Esophagus (tissue), 2 donors: ENCODE results near the gene CRMP1. TPM values are rescaled to one million over a fixed set of nuclear protein-coding genes. Genes with fewer than 3 reads are reported as not detected.
"Not testable (repeated sequence)": the region's sequence is repeated elsewhere in the genome, so short reads cannot be mapped to it uniquely, and the experiment has no call there.

Experiments
- H3K27ac ChIP-seq, 2 donors: one replicate each; pipeline ENCODE4 v1.5.1; 2013; ENCODE audit warnings: low read depth in 2 of 2, mild to moderate bottlenecking in 2 of 2, inconsistent platforms in 1 of 2, low read length in 1 of 2, moderate library complexity in 1 of 2
- H3K27me3 ChIP-seq, 2 donors: one replicate each; pipeline ENCODE4 v1.6.1; 2013; ENCODE audit warnings: low read length in 2 of 2, control low read depth in 1 of 2, mild to moderate bottlenecking in 1 of 2; ENCODE audit not compliant: insufficient read depth in 2 of 2, control insufficient read depth in 1 of 2
- H3K36me3 ChIP-seq, 2 donors: one replicate each; pipeline ENCODE4 v1.6.1; 2013; ENCODE audit warnings: low read length in 1 of 2; ENCODE audit not compliant: control insufficient read depth in 2 of 2, insufficient read depth in 2 of 2
- H3K4me1 ChIP-seq, 2 donors: one replicate each; pipeline ENCODE4 v1.6.1; 2013; ENCODE audit warnings: low read length in 1 of 2; ENCODE audit not compliant: control insufficient read depth in 2 of 2, insufficient read depth in 2 of 2
- H3K4me3 ChIP-seq, 2 donors: one replicate each; pipeline ENCODE4 v1.5.1; 2013; ENCODE audit warnings: low read length in 2 of 2, mild to moderate bottlenecking in 2 of 2, low read depth in 1 of 2, moderate library complexity in 1 of 2
- H3K9me3 ChIP-seq, 2 donors: one replicate each; pipeline ENCODE4 v1.6.1; 2013; ENCODE audit warnings: mild to moderate bottlenecking in 2 of 2, low read depth in 1 of 2, low read length in 1 of 2, moderate library complexity in 1 of 2; ENCODE audit not compliant: control insufficient read depth in 2 of 2, insufficient read depth in 1 of 2
- WGBS, 2 donors: extraction: QIAGEN DNeasy Blood & Tissue Kit; methylation state at CpG; one replicate each; pipeline ENCODE4 v1.1.7; 2013; 5-methylcytosine and 5-hydroxymethylcytosine counted together
- polyA plus RNA-seq, 2 donors: library from polyadenylated mRNA; stranded (reverse); fragments of 200-250 nt; gene quantifications; one replicate each; pipeline ENCODE4 v1.2.3, GENCODE V29; 2013
- donor health status: healthy with polysubstance abuse.
- donor health status: Bipolar disorder and iron deficiency.

CRMP1 gene
- polyA plus RNA-seq, 2 donors = 0.35 to 2.3 TPM

GRCh38 chr4:5866841-5867813, 25.8 kb downstream of the CRMP1 start:
- no peak overlapping the region for H3K4me3 ChIP-seq
- H3K36me3 ChIP-seq = no peaks in the 10 kb centered on the region
- no peak overlapping the region for H3K27ac ChIP-seq
- no peaks in the 10 kb centered on the region for H3K4me1 ChIP-seq
- no peaks in the 10 kb centered on the region for H3K9me3 ChIP-seq
- 71 to 77% methylated on average over 10 of the region's 10 CpGs for WGBS, 2 donors
- H3K27me3 ChIP-seq = no peaks in the 10 kb centered on the region

- Histone ChIP-seq H3K36me3 (no peaks in the 10 kb centered on the region), H3K27me3 (no peaks in the 10 kb centered on the region), H3K4me1 (no peaks in the 10 kb centered on the region), H3K27ac (no peak overlapping the region), H3K9me3 (no peaks in the 10 kb centered on the region), H3K4me3 (no peak overlapping the region)
- 65 to 72% methylated on average over 12 of the region's 12 CpGs for WGBS, 2 donors
Observed at GRCh38 chr4:5865896-5866599, 26.8 kb downstream of the CRMP1 start.

- Histone ChIP-seq H3K36me3 (no peaks in the 10 kb centered on the region), H3K4me3 (no peak overlapping the region), H3K9me3 (peaks cover 0 to 2% of the 10 kb centered on the region in 2 donors), H3K27me3 (no peaks in the 10 kb centered on the region), H3K4me1 (no peaks in the 10 kb centered on the region), H3K27ac (no peak overlapping the region)
- WGBS, 2 donors = 40 to 44% methylated on average over 15 of the region's 15 CpGs
Observed at GRCh38 chr4:5863461-5864113, 29.3 kb downstream of the CRMP1 start.

GRCh38 chr4:5858020-5858769, 34.7 kb downstream of the CRMP1 start:
- Histone ChIP-seq H3K9me3 (peaks cover 0 to 7% of the 10 kb centered on the region in 2 donors), H3K27ac (no peak overlapping the region), H3K27me3 (no peaks in the 10 kb centered on the region), H3K36me3 (no peaks in the 10 kb centered on the region), H3K4me3 (no peak overlapping the region), H3K4me1 (no peaks in the 10 kb centered on the region)
- WGBS, 2 donors = 88 to 91% methylated on average over 16 of the region's 16 CpGs

- 90% methylated on average over 2 of the region's 2 CpGs for WGBS, 2 donors
- H3K4me3 ChIP-seq = no peak overlapping the region
- peaks cover 0 to 7% of the 10 kb centered on the region in 2 donors for H3K9me3 ChIP-seq
Observed at GRCh38 chr4:5857199-5857598, 35.7 kb downstream of the CRMP1 start.

GRCh38 chr4:5856362-5856761, 36.5 kb downstream of the CRMP1 start:
- H3K4me1 ChIP-seq, H3K27ac ChIP-seq, H3K27me3 ChIP-seq, H3K4me3 ChIP-seq, H3K36me3 ChIP-seq, H3K9me3 ChIP-seq: not testable (repeated sequence)
- 95 to 96% methylated on average over 3 of the region's 3 CpGs for WGBS, 2 donors

More at GRCh38 chr4:5857199-5857598, 35.7 kb downstream of the CRMP1 start:
- no peaks in the 10 kb centered on the region for H3K36me3 ChIP-seq
- H3K4me1 ChIP-seq = no peaks in the 10 kb centered on the region
- H3K27me3 ChIP-seq = no peaks in the 10 kb centered on the region
- no peak overlapping the region for H3K27ac ChIP-seq

- Histone ChIP-seq H3K27me3 (no peaks in the 10 kb centered on the region), H3K9me3 (peaks cover 0 to 4% of the 10 kb centered on the region in 2 donors), H3K4me3 (no peak overlapping the region), H3K36me3 (no peaks in the 10 kb centered on the region), H3K27ac (no peak overlapping the region), H3K4me1 (no peaks in the 10 kb centered on the region)
- 89 to 90% methylated on average over 3 of the region's 3 CpGs for WGBS, 2 donors
Observed at GRCh38 chr4:5854929-5855328, 38.0 kb downstream of the CRMP1 start.

GRCh38 chr4:5852523-5853202, 40.2 kb downstream of the CRMP1 start:
- H3K36me3 ChIP-seq = no peaks in the 10 kb centered on the region
- H3K27ac ChIP-seq = no peak overlapping the region
- no peak overlapping the region for H3K4me3 ChIP-seq
- WGBS, 2 donors = 72 to 87% methylated on average over 9 of the region's 9 CpGs
- H3K9me3 ChIP-seq = peaks cover 0 to 4% of the 10 kb centered on the region in 2 donors
- no peaks in the 10 kb centered on the region for H3K27me3 ChIP-seq
- H3K4me1 ChIP-seq = no peaks in the 10 kb centered on the region
